HepG2 (cell line): Measurements from ENCODE around the gene ZC3H15. TPM values are rescaled to one million over a fixed set of nuclear protein-coding genes. Genes with fewer than 3 reads are reported as not detected.
"Not testable (repeated sequence)": the region's sequence is repeated elsewhere in the genome, so short reads cannot be mapped to it uniquely, and the experiment has no call there.

Source experiments
- ATAC-seq: fragments of 200-7000 bp; cut with Tn5 transposase; 3 replicates; pipeline ENCODE4 v1.9.1; 2020; ENCODE audit warnings: mild to moderate bottlenecking, moderate library complexity
- BruUV-seq: library from RNA; stranded (reverse); fragments of 400-500 nt; replicated peaks from 2 replicates; lab custom pipeline; 2021; lab: Mats Ljungman, UMichigan
- CTCF ChIA-PET: fragments of 300-600 bp; formaldehyde crosslinking; extraction: SDS; loops from one replicate; lab custom pipeline; 2021; ENCODE audit warnings: low total read pairs, inconsistent platforms, low intra/inter-chr PET ratio; lab: Yijun Ruan, JAX
- POLR2A ChIA-PET: fragments of 350-600 bp; sonication (Branson Sonifier 250); formaldehyde crosslinking; loops from one replicate; lab custom pipeline; 2020; ENCODE audit warnings: antibody characterized with exemption, inconsistent platforms; lab: Yijun Ruan, JAX
- DNase-seq: peaks from one replicate; pipeline ENCODE4 v3.0.0-alpha.2; 2015; ENCODE audit warnings: low spot score
- FAIRE-seq: peaks from 3 replicates; lab custom pipeline; 2011; peaks lifted over from hg19 to GRCh38; lab: Jason Lieb, UNC
- H2AFZ ChIP-seq: one replicate; pipeline ENCODE4 v1.6.1; 2011; ENCODE audit warnings: low read length, inconsistent platforms
- H3K27ac ChIP-seq: fragments of 300-600 bp; 3 replicates; pipeline ENCODE4 v1.8.0; 2011; ENCODE audit warnings: mixed run types, mild to moderate bottlenecking, mixed read lengths, low read length, inconsistent platforms; ENCODE audit not compliant: insufficient read depth; ENCODE audit errors: extremely low read length
- H3K27me3 ChIP-seq, 2 experiments: fragments of 200-600 bp in 1 of 2; 2 replicates in 1 of 2; 3 replicates in 1 of 2; pipeline versions ENCODE4 v1.6.0 to v1.8.0; 2011; ENCODE audit warnings: low read length in 2 of 2, mild to moderate bottlenecking in 2 of 2, moderate library complexity in 2 of 2, inconsistent platforms in 1 of 2; ENCODE audit not compliant: insufficient read depth in 2 of 2, control insufficient read depth in 1 of 2
- H3K36me3 ChIP-seq, 2 experiments: fragments of 200-600 bp in 1 of 2; replicated peaks in 1 of 2; 2 replicates in 1 of 2; 3 replicates in 1 of 2; pipeline versions ENCODE4 v1.5.1 to v1.8.0; 2011; ENCODE audit warnings: low read length in 2 of 2, inconsistent platforms in 1 of 2; ENCODE audit not compliant: insufficient read depth in 2 of 2, control insufficient read depth in 1 of 2
- H3K4me1 ChIP-seq: 2 replicates; pipeline ENCODE4 v1.5.1; 2012; ENCODE audit warnings: low read length, inconsistent platforms; ENCODE audit not compliant: insufficient read depth
- H3K4me2 ChIP-seq: 2 replicates; pipeline ENCODE4 v1.6.0; 2011; ENCODE audit warnings: low read depth, low read length, inconsistent platforms
- H3K4me3 ChIP-seq, 3 experiments: fragments of 200-600 bp in 1 of 3; sonication (generic), shearing (Covaris generic) in 1 of 3; replicated peaks in 1 of 3; 2 replicates each; pipeline ENCODE4 v1.5.1; 2011 to 2016; ENCODE audit warnings: low read length in 3 of 3, inconsistent platforms in 2 of 3, low read depth in 2 of 3, mild to moderate bottlenecking in 2 of 3, control low read depth in 1 of 3, mixed read lengths in 1 of 3; ENCODE audit not compliant: insufficient read depth in 1 of 3
- H3K79me2 ChIP-seq: one replicate; pipeline ENCODE4 v1.6.1; 2011; ENCODE audit warnings: low read length, inconsistent platforms; ENCODE audit not compliant: insufficient read depth
- H3K9ac ChIP-seq: 2 replicates; pipeline ENCODE4 v1.6.0; 2011; ENCODE audit warnings: mild to moderate bottlenecking, low read depth, low read length, inconsistent platforms; ENCODE audit not compliant: insufficient read depth
- H3K9me3 ChIP-seq: 2 replicates; pipeline ENCODE4 v1.5.1; 2012; ENCODE audit warnings: mild to moderate bottlenecking, low read length
- H4K20me1 ChIP-seq: 2 replicates; pipeline ENCODE4 v1.6.0; 2011; ENCODE audit warnings: inconsistent platforms, mild to moderate bottlenecking, low read length, moderate library complexity; ENCODE audit not compliant: insufficient read depth
- HMGXB3 ChIP-seq: sonication (generic); formaldehyde crosslinking; IDR thresholded peaks from 2 replicates; pipeline ENCODE4 v1.4.0; 2020; ENCODE audit warnings: missing genetic modification reagents, borderline replicate concordance
- MAFF ChIP-seq: IDR thresholded peaks from 2 replicates; pipeline ENCODE4 v1.6.1; 2011; ENCODE audit warnings: low read depth, low read length, improper control_type of control experiment
- MAFK ChIP-seq, 2 experiments: IDR thresholded peaks in 1 of 2; conservative IDR thresholded peaks in 1 of 2; 2 replicates each; pipeline ENCODE4 v1.6.1; 2011; ENCODE audit warnings: improper control_type of control experiment in 2 of 2, low read length in 2 of 2
- RBM22 ChIP-seq: fragments of 200-400 bp; formaldehyde crosslinking; optimal IDR thresholded peaks from 2 replicates; pipeline ENCODE3; 2017; ENCODE audit warnings: mild to moderate bottlenecking, low read length, moderate library complexity
- ZNF343 ChIP-seq: sonication (generic); formaldehyde crosslinking; IDR thresholded peaks from 2 replicates; pipeline ENCODE4 v1.4.0; 2020; ENCODE audit warnings: mild to moderate bottlenecking, missing genetic modification reagents
- WGBS: methylation state at CpG from one replicate; pipeline ENCODE4 v1.1.6; 2017; ENCODE audit warnings: low lambda C conversion rate; 5-methylcytosine and 5-hydroxymethylcytosine counted together
- in situ Hi-C: cut with HindIII; loops from 2 replicates; pipeline ENCODE4 v1.10.0; 2017; ENCODE audit warnings: low pct_unique_long_range_greater_than_20kb; ENCODE audit not compliant: extremely low pct_ligation_motif_present
- intact Hi-C: fragments of 100-400 bp; cut with micrococcal nuclease; formaldehyde crosslinking; loops from one replicate; pipeline ENCODE4 v1.10.0; 2022; ENCODE audit not compliant: unreplicated experiment
- polyA plus RNA-seq, 8 experiments: library from polyadenylated mRNA; depleted of rRNA in 3 of 8; stranded (reverse) in 7 of 8; unstranded in 1 of 8; fragments of >200 nt; fragmentation: Illumina TruSeq in 4 of 8; extraction: Trizol in 4 of 8; gene quantifications; 2 replicates each; pipeline versions ENCODE4 v1.2.1 to v1.2.3, GENCODE V29; 2011 to 2016; ENCODE audit warnings: low read depth in 4 of 8, missing spikeins in 1 of 8, mixed read lengths in 1 of 8; ENCODE audit not compliant: insufficient read depth in 1 of 8
- total RNA-seq, 5 experiments: library from RNA; depleted of rRNA; stranded (reverse); fragments of >200 nt; fragmentation: Illumina TruSeq; extraction: Trizol; gene quantifications; 2 replicates each; pipeline ENCODE4 v1.2.3, GENCODE V29; 2016; ENCODE audit warnings: low read depth in 1 of 5

The ZC3H15 gene
- total and polyA plus RNA-seq, 2 of the 13 experiments (the other 11 are each of a cell fraction or from before 2014, with no cell fraction given) = 84.6 to 168 TPM

- BruUV-seq = no TSS peak
- Histone ChIP-seq H3K79me2 (no peaks in the 10 kb centered on the region), H3K27ac (no peak overlapping the region), H3K9ac (no peak overlapping the region), H3K9me3 (no peaks in the 10 kb centered on the region), H2AFZ (no peak overlapping the region), H3K27me3 (no peaks in the 10 kb centered on the region), H3K4me1 (no peaks in the 10 kb centered on the region), H3K36me3 (no peaks in the 10 kb centered on the region; a peak in 3 of 5 replicates), H4K20me1 (no peaks in the 10 kb centered on the region), H3K4me2 (no peak overlapping the region), H3K4me3 (no peak overlapping the region)
- intact Hi-C loops (no loop called here), in situ Hi-C loops (no loop called here)
- no peak for TF ChIP-seq HMGXB3 (CRISPR knock-in tag)
- TF ChIP-seq RBM22 = peak; percentile 56
- TF ChIP-seq ZNF343 (CRISPR knock-in tag) = no peak
- peak; percentile 43; the same call in 1 of the 2 replicates for TF ChIP-seq MAFF
- peak; percentile 56 to 72; a peak in 3 of 4 replicates for TF ChIP-seq MAFK (conservative IDR thresholded peaks at IDR 0.05 in 1 of 2, IDR thresholded peaks at IDR 0.05 in 1 of 2; ENCODE audit: low read length in 2 of 2)
- 96% methylated on average over 3 of the region's 3 CpGs for WGBS
- FAIRE-seq (no peak), ATAC-seq (no peak), DNase-seq (no peak)
- ChIA-PET CTCF (no interaction called here), POLR2A (interaction anchor here (2.6 kb wide), 1 partner anchor 71 kb away, joined by 11 read pairs; the partner anchor contains the start of gene ITGAV)
Observed at GRCh38 chr2:186518945-186519344, 32.9 kb downstream of the ZC3H15 start.

- H3K4me3 ChIP-seq, ATAC-seq, H3K79me2 ChIP-seq, H2AFZ ChIP-seq, BruUV-seq, POLR2A ChIA-PET, H3K27ac ChIP-seq, FAIRE-seq, CTCF ChIA-PET, H3K9ac ChIP-seq, in situ Hi-C loops, H3K27me3 ChIP-seq, H3K4me1 ChIP-seq, H3K4me2 ChIP-seq, H3K9me3 ChIP-seq, DNase-seq, H4K20me1 ChIP-seq, intact Hi-C loops, H3K36me3 ChIP-seq: not testable (repeated sequence)
- WGBS = 99% methylated on average over 9 of the region's 9 CpGs
Observed at GRCh38 chr2:186521570-186522153, 35.6 kb downstream of the ZC3H15 start.
